Neural progenitor cell (in vitro differentiated cells): Measurements from ENCODE around the gene ST7.
A peak's percentile ranks its signal among the peaks of the same experiment; 100 is the strongest.

ENCODE experiments used
- EZH2 ChIP-seq: fragments of 200-600 bp; sonication (generic); IDR thresholded peaks from 2 replicates; pipeline ENCODE4 v1.6.1; 2017; ENCODE audit warnings: antibody characterized with exemption, mild to moderate bottlenecking, moderate library complexity
- TF ChIP-seq, protein P1 (sequence below): fragments of 200-600 bp; sonication (generic); IDR thresholded peaks from 2 replicates; pipeline ENCODE4 v1.5.1; 2017; ENCODE audit warnings: antibody characterized with exemption, mild to moderate bottlenecking

DNA sequence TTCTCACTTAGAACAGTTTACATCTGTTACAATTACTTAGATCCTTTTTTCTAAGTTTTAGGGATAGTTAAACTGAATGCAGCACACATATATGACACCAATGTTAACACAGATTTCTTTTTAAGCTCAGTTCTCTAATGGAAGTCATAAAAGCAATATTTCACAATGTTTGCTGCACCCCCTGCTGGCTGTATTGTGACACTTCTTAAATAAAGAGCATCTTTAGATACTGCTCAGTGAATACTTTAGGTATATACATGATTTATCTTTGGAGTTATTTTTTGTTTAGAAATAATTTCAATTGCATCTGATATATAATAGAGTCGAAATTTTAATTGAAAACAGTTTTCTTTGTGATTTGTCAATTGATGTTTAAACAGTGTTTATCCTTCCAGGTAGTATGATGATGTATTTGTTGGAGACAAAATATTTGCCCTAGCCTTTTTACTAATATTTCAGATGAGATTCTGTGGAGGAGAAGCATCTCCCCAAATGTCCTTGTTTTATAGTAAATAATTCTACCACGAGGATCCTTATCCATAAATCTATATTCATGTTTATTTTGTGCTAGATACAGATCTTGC lies 174.4 kb downstream of the ST7 start:
- TF ChIP-seq, protein P1, sequence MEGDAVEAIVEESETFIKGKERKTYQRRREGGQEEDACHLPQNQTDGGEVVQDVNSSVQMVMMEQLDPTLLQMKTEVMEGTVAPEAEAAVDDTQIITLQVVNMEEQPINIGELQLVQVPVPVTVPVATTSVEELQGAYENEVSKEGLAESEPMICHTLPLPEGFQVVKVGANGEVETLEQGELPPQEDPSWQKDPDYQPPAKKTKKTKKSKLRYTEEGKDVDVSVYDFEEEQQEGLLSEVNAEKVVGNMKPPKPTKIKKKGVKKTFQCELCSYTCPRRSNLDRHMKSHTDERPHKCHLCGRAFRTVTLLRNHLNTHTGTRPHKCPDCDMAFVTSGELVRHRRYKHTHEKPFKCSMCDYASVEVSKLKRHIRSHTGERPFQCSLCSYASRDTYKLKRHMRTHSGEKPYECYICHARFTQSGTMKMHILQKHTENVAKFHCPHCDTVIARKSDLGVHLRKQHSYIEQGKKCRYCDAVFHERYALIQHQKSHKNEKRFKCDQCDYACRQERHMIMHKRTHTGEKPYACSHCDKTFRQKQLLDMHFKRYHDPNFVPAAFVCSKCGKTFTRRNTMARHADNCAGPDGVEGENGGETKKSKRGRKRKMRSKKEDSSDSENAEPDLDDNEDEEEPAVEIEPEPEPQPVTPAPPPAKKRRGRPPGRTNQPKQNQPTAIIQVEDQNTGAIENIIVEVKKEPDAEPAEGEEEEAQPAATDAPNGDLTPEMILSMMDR, result peak; percentile 83
- TF ChIP-seq EZH2, result no peak
